ENCODE measurements around the gene KIF24. TPM values are rescaled to one million over a fixed set of nuclear protein-coding genes. Genes with fewer than 3 reads are reported as not detected.
"Not testable (repeated sequence)": the region's sequence is repeated elsewhere in the genome, so short reads cannot be mapped to it uniquely, and the experiment has no call there.

The KIF24 gene
- total and polyA plus RNA-seq, 9 donors: 0.47 to 3.2 (median 1.00) TPM

- H3K4me3 ChIP-seq: no peak overlapping the region
- H3K27me3 ChIP-seq: no peaks in the 10 kb centered on the region
- no peak for DNase-seq
- TF ChIP-seq CTCF (IDR thresholded peaks at IDR 0.05): no peak
- H3K36me3 ChIP-seq: no peaks in the 10 kb centered on the region
- no peak overlapping the region for H3K27ac ChIP-seq
- peaks cover 0 to 8% of the 10 kb centered on the region in 2 donors for H3K9me3 ChIP-seq
- WGBS, 3 donors: 72 to 77% (median 76%) methylated on average over 2 of the region's 2 CpGs
- no peaks in the 10 kb centered on the region for H3K4me1 ChIP-seq (ENCODE audit: insufficient read depth)
- intact Hi-C loops (cut with DNase I): no loop called here
Measured at GRCh38 chr9:34366365-34366764, 37.3 kb upstream of the KIF24 start.

GRCh38 chr9:34365282-34365681 lies 36.2 kb upstream of the KIF24 start:
- 58 to 68% (median 68%) methylated on average over 2 of the region's 2 CpGs for WGBS, 3 donors
- Histone ChIP-seq H3K27ac (no peak overlapping the region), H3K27me3 (no peaks in the 10 kb centered on the region), H3K9me3 (no peaks in the 10 kb centered on the region), H3K36me3 (no peaks in the 10 kb centered on the region), H3K4me3 (no peak overlapping the region), H3K4me1 (ENCODE audit: insufficient read depth) (no peaks in the 10 kb centered on the region)
- intact Hi-C loops (cut with DNase I): no loop called here
- DNase-seq: no peak
- TF ChIP-seq CTCF (IDR thresholded peaks at IDR 0.05): no peak
- no peak for TF ChIP-seq EP300 (IDR thresholded peaks at IDR 0.05)
- TF ChIP-seq POLR2A (IDR thresholded peaks at IDR 0.05): no peak

GRCh38 chr9:34363619-34364351 lies 34.7 kb upstream of the KIF24 start:
- Histone ChIP-seq H3K9me3 (no peaks in the 10 kb centered on the region), H3K27me3 (no peaks in the 10 kb centered on the region), H3K36me3 (no peaks in the 10 kb centered on the region), H3K4me3 (no peak overlapping the region), H3K27ac (no peak overlapping the region), H3K4me1 (ENCODE audit: insufficient read depth) (no peaks in the 10 kb centered on the region)
- intact Hi-C loops (cut with DNase I): no loop called here
- 62 to 73% (median 69%) methylated on average over 13 of the region's 13 CpGs for WGBS, 3 donors
- no peak for DNase-seq
- TF ChIP-seq CTCF (IDR thresholded peaks at IDR 0.05) (no peak), EP300 (IDR thresholded peaks at IDR 0.05) (no peak), POLR2A (IDR thresholded peaks at IDR 0.05) (no peak)

GRCh38 chr9:34362614-34363214 lies 33.6 kb upstream of the KIF24 start:
- WGBS, 3 donors: 80 to 92% (median 91%) methylated on average over 4 of the region's 4 CpGs
- no peaks in the 10 kb centered on the region for H3K9me3 ChIP-seq
- H3K27ac ChIP-seq: no peak overlapping the region
- H3K27me3 ChIP-seq: no peaks in the 10 kb centered on the region
- no peaks in the 10 kb centered on the region for H3K4me1 ChIP-seq (ENCODE audit: insufficient read depth)
- TF ChIP-seq CTCF (IDR thresholded peaks at IDR 0.05) (no peak), POLR2A (IDR thresholded peaks at IDR 0.05) (no peak), EP300 (IDR thresholded peaks at IDR 0.05) (no peak)
- no peak overlapping the region for H3K4me3 ChIP-seq
- intact Hi-C loops (cut with DNase I): no loop called here
- no peaks in the 10 kb centered on the region for H3K36me3 ChIP-seq
- DNase-seq: no peak

GRCh38 chr9:34352957-34353356 lies 23.9 kb upstream of the KIF24 start:
- H3K27me3 ChIP-seq; H3K4me3 ChIP-seq; H3K36me3 ChIP-seq; H3K4me1 ChIP-seq (ENCODE audit: insufficient read depth); H3K27ac ChIP-seq; DNase-seq; intact Hi-C loops (cut with DNase I); H3K9me3 ChIP-seq: not testable (repeated sequence)
- WGBS, 3 donors: 86 to 97% (median 91%) methylated on average over 1 of the region's 1 CpG

GRCh38 chr9:34352122-34352652 lies 23.1 kb upstream of the KIF24 start:
- H3K4me1 ChIP-seq (ENCODE audit: insufficient read depth); H3K4me3 ChIP-seq; H3K27ac ChIP-seq; intact Hi-C loops (cut with DNase I); DNase-seq; H3K36me3 ChIP-seq; H3K9me3 ChIP-seq; H3K27me3 ChIP-seq: not testable (repeated sequence)
- WGBS, 3 donors: 84 to 95% (median 94%) methylated on average over 7 of the region's 7 CpGs
